ENCODE measurements around the gene DNA2.
"Not testable (repeated sequence)": the region's sequence is repeated elsewhere in the genome, so short reads cannot be mapped to it uniquely, and the experiment has no call there.

Gene DNA2, protein sequence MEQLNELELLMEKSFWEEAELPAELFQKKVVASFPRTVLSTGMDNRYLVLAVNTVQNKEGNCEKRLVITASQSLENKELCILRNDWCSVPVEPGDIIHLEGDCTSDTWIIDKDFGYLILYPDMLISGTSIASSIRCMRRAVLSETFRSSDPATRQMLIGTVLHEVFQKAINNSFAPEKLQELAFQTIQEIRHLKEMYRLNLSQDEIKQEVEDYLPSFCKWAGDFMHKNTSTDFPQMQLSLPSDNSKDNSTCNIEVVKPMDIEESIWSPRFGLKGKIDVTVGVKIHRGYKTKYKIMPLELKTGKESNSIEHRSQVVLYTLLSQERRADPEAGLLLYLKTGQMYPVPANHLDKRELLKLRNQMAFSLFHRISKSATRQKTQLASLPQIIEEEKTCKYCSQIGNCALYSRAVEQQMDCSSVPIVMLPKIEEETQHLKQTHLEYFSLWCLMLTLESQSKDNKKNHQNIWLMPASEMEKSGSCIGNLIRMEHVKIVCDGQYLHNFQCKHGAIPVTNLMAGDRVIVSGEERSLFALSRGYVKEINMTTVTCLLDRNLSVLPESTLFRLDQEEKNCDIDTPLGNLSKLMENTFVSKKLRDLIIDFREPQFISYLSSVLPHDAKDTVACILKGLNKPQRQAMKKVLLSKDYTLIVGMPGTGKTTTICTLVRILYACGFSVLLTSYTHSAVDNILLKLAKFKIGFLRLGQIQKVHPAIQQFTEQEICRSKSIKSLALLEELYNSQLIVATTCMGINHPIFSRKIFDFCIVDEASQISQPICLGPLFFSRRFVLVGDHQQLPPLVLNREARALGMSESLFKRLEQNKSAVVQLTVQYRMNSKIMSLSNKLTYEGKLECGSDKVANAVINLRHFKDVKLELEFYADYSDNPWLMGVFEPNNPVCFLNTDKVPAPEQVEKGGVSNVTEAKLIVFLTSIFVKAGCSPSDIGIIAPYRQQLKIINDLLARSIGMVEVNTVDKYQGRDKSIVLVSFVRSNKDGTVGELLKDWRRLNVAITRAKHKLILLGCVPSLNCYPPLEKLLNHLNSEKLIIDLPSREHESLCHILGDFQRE

GRCh38 chr10:68471586-68472408 lies at the start of gene DNA2:
DNA2 (minus strand) TSS chr10:68471973; CDS start chr10:68471864, 109 bp downstream.
- peak; percentile 48 to 64 for DNase-seq

- not testable (repeated sequence) for DNase-seq
Observed at GRCh38 chr10:68518609-68519008, 46.8 kb upstream of the DNA2 start.

DNA sequence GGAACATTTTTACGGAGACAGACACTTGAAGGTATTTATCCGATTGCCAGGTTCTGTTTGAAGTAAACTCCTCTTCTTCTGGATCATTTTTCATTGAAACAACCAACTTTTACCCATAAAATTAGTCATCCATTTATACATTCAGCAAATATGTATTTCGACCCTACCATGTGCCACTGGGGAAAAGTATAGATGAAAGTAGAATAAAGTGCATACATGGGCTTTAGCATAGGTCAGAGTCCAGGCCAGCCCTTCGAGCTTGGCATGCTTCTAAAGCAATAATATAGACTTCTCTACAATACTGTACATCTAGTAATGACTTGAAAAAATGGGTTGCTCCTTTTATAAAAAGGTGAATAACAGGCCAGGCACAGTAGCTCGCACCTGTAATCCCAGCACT lies 45.4 kb upstream of the DNA2 start:
- DNase-seq, result no peak

GRCh38 chr10:68516766-68517165 lies 45.0 kb upstream of the DNA2 start:
- DNase-seq, result no peak

DNA sequence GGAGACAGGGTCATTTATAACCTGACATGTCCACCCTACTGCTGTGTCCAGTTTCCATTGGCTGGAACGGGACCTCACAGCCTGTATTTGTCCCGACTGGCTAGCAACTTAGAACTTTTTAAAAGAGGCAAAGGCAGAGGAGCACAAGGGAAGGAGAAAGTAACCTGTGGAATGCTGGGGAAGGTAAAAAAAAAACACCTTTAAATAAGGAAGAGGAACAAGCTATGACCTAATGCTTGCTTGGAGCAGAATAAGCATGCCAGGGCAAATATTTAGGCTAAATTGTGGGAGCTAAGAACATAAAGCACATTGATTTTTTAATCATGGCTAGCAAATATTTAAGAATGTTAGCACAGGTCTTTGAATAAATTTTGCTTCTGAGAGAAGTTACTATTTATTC lies 44.4 kb upstream of the DNA2 start:
- not testable (repeated sequence) for DNase-seq

DNA sequence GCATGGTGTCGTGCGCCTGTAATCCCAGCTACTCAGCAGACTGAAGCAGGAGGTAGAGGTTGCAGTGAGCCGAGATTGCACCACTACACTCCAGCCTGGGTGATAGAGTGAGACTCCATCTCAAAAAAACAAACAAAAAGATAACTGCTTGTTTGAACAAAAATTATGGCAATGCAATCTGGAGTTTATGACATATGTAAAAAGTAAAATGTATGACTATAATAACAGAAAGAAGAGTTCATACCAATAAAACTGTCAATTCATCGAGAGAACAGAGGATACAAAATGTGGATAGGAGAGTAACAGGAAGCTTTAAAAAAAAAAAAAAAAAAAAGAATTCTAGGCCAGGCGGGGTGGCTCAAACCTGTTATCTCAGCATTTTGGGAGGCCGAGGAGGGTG lies 36.3 kb upstream of the DNA2 start:
- no peak for DNase-seq

DNA sequence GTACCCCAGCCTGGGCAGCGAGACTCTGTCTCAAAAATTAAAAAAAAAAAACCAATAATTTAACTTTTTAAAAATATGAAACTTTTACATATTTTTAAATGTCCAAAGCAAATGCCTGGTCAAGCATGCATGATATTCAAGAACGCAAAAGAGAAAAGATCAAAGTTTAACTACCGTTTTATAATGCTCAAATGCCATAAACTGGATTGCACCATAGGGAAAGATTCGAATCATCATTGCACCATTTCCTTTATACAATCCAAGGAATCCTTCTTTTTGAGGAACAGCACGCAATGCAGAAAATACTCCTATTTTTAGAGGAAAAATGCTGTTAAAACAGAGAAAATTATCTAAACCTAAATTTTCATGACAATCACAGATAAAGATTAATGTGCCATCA lies 34.6 kb upstream of the DNA2 start:
- DNase-seq, result no peak

DNA sequence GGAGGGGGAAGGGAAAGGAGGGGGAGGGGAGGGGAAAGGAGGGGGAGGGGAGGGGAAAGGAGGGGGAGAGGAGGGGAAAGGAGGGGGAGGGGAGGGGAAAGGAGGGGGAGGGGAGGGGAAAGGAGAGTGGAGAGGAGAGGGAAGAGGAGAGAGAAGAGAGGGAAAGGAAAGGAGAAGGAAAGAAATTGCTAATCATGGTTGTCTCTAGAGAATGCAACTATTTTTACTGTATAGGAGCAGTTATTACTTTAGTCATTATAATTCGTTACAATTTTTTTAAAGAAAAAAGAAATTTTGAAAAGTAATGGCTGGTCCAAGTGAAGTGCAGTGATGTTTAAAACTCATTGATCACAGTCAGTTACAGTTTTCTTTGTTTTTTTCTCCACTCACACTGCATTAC lies 31.1 kb upstream of the DNA2 start:
- no peak for DNase-seq

- DNase-seq, result no peak
Observed at GRCh38 chr10:68501691-68502090, 29.9 kb upstream of the DNA2 start.

DNA sequence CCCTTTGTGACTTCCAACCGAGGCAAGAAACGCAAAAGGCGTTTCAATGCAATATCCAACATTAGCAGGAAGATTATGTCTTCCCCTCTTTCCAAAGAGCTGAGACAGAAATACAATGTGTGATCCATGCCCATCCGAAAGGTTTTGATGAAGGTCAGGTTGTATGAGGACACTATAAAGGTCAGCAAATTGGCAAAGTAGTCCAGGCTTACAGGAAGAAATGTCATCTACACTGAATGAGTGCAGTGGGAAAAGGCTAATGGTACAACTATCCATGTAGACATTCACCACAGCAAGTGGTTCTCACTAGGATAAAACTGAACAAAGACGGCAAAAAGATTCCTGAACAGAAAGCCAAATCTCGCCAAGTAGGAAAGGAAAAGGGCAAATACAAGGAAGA lies 27.8 kb upstream of the DNA2 start:
- DNase-seq, result no peak

DNA sequence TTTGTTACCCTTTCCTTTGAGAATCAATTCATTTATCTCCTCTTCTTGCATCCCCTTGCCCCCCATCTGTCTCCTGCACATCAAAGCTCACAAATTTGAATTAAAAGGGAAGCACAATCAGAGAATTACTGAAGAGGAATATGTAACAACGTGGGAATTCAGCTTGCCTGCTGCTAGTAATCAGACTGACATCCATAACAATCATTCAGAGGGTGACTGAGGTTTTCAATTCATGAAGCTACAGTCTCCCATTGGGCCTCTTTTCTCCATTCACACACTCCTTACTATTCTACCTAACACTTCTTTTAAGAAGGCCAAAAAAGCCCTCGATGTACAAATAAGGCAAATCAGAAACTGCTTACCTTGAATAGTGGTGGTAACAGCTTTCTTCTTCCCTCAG lies 24.3 kb upstream of the DNA2 start:
- DNase-seq, result no peak

DNA sequence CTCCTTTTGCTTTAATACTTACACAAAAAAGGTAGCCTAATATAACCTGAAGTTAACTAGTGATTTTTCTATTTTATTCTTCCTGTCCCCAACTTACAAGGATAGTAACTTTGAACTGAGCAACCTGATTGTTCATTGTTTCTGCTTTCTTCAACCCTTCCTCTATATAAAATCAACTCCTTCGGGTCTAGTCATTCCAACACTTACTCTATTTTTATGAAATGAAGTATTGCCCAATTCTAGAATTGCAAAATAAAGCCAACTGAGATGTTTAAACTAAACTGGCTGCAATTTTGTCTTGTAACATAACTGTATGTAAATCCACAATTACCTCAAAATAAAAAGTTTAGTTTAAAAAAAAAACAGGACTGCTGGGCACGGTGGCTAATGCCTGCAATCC lies 20.3 kb upstream of the DNA2 start:
- no peak for DNase-seq

DNA sequence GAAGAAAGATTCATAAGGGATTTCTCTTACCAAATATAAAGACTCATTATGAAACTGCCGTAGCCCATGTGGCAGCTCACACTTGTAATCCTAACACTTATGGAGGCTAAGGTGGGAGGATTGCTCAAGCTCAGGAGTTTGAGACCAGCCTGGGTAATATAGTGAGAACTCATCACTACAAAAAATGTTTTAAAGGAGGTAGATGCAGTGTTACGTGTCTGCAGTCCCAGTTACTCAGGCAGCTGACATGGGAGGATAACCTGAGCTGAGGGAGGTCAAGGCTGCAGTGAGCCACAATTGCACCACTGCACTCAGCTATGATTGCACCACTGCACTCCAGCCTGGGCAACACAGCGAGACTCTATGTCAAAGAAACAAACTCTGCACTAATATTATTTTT lies 18.1 kb upstream of the DNA2 start:
- DNase-seq, result no peak

DNA sequence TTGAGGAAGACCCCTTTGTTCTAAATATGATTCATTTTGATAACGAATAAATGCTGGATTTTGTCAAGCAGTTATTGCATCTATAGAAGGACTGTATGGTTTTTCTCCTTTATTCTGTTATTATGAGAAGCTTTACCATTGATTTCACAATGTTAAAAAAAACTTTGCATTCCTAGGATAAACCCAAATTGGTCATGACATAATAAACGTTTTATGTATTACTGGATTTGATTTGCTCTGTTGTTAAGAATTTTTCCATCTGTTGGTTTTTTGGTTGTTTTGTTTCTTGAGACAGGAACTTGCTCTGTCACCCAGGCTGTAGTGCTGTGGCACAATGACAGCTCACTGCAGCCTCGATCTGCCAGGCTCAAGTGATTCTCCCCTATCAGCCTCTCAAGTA lies 2.2 kb upstream of the DNA2 start:
- DNase-seq, result no peak

- DNase-seq, result no peak
Observed at GRCh38 chr10:68471063-68471585, 649 bp downstream of the DNA2 start.

DNA sequence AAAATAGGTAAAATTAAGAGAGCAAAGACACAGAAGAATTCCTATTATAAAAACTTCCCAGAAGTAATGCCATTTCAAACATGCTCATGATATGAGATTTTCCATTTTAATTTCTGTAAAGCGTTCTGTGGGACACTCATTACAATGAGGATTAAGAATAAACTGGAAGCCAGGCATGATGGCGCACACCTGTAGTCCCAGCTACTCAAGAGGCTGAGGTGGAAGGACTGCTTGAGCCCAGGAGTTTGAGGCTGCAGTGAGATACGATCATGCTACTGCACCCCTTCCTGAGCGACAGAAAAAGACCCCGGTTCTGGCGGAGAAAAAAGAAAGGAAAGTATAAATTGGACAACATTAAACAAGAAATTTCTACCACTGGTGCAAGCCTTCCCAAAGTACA lies 1.5 kb downstream of the DNA2 start:
- no peak for DNase-seq

GRCh38 chr10:68469838-68470237 lies 1.9 kb downstream of the DNA2 start:
- DNase-seq, result no peak

GRCh38 chr10:68464729-68465128 lies 7.0 kb downstream of the DNA2 start:
- not testable (repeated sequence) for DNase-seq

GRCh38 chr10:68463365-68464093 lies 8.2 kb downstream of the DNA2 start:
- no peak for DNase-seq

DNA sequence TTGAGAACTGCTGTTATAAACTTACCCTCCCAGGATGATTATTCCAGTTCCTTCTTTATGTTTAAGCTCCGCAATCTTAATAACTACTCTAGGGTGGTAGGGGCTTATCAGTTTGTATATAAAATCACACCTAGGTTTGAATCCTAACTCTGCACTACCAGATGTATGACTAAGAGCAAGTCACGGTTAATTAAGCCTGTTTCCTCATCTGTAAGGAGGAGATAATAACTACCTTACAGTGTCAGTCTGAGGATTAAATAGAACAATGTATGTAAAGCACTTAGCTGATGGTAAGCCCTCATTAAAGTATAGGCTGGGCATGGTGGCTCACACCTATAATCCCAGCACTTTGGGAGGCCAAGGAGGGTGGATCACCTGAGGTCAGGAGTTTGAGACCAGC lies 9.2 kb downstream of the DNA2 start:
- no peak for DNase-seq

DNA sequence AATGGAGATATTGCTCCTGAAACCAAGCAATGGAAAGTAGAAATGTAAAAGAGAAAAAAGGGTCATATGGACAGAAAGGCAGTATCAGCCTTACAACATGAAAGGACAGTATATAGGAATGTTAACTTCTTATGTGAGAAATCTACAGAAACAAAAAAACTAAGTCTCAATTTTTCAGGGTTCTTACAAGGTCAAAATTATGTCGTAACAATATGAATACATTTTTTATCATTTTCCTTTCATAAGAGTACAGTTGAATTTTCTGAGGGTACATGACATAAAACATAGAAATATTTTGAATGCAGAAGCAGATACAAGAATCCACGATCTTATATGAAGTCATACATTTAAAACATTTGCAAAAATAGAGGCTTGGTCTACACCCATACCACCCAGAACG lies 10.7 kb downstream of the DNA2 start:
- no peak for DNase-seq

- DNase-seq, result not testable (repeated sequence)
Observed at GRCh38 chr10:68449698-68450097, 22.1 kb downstream of the DNA2 start.
